Mammary epithelial cell (primary cell): ENCODE results near the gene WDR27.

Experiments
- CTCF ChIP-seq, 2 donors: IDR thresholded peaks in 1 of 2; conservative IDR thresholded peaks in 1 of 2; 2 replicates each; pipeline ENCODE4 v1.5.1; 2011 to 2012; ENCODE audit warnings: inconsistent platforms in 2 of 2, low read length in 2 of 2, mild to moderate bottlenecking in 2 of 2, control low read depth in 1 of 2, low read depth in 1 of 2; ENCODE audit not compliant: insufficient read depth in 1 of 2; ENCODE audit errors: extremely low read depth in 1 of 2
- EZH2 ChIP-seq: IDR thresholded peaks from 2 replicates; pipeline ENCODE4 v1.6.1; 2012; ENCODE audit warnings: low read length, inconsistent platforms, borderline replicate concordance

GRCh38 chr6:169587975-169588374, 113.9 kb downstream of the WDR27 start:
- TF ChIP-seq CTCF (conservative IDR thresholded peaks at IDR 0.05 in 1 of 2, IDR thresholded peaks at IDR 0.05 in 1 of 2; ENCODE audit: extremely low read depth in 1 of 2, insufficient read depth in 1 of 2, low read depth in 1 of 2, low read length in 2 of 2) (no peak), EZH2 (no peak)
